K562 (cell line): ENCODE measurements around the gene SETD5. TPM values are rescaled to one million over a fixed set of nuclear protein-coding genes. Genes with fewer than 3 reads are reported as not detected.

Source experiments
- ATAC-seq: fragments of 200-7000 bp; cut with Tn5 transposase; 3 replicates; pipeline ENCODE4 v1.9.1; 2020; ENCODE audit warnings: moderate library complexity
- BruUV-seq: library from RNA; stranded (reverse); fragments of 400-500 nt; replicated peaks from 2 replicates; lab custom pipeline; 2021; lab: Mats Ljungman, UMichigan
- CTCF ChIA-PET: fragments of 300-600 bp; formaldehyde crosslinking; extraction: SDS; loops from one replicate; lab custom pipeline; 2021; ENCODE audit warnings: low intra/inter-chr PET ratio; lab: Yijun Ruan, JAX
- POLR2A ChIA-PET: fragments of 300-600, 350-650 bp; sonication (Branson Sonifier 250); formaldehyde crosslinking; extraction: SDS; loops from one replicate; lab custom pipeline; 2021; ENCODE audit warnings: antibody characterized with exemption, inconsistent platforms; lab: Yijun Ruan, JAX
- DNase-seq, 4 experiments: peaks; one replicate each; pipeline versions ENCODE4 v3.0.0 to v3.0.0-alpha.2; 2011 to 2018; ENCODE audit warnings: low spot score in 3 of 4, mixed read lengths in 3 of 4; ENCODE audit errors: extremely low read depth in 1 of 4
- FAIRE-seq: peaks from 2 replicates; lab custom pipeline; 2011; peaks lifted over from hg19 to GRCh38; lab: Jason Lieb, UNC
- H2AFZ ChIP-seq: 2 replicates; pipeline ENCODE4 v1.6.0; 2011; ENCODE audit warnings: low read depth, low read length, control low read depth, inconsistent platforms
- H3K27ac ChIP-seq: fragments of 200-600 bp; 3 replicates; pipeline ENCODE4 v1.8.0; 2011; ENCODE audit warnings: low read depth, mild to moderate bottlenecking, control low read depth, inconsistent platforms, low read length, moderate library complexity, mixed read lengths; ENCODE audit errors: extremely low read depth
- H3K27me3 ChIP-seq, 2 experiments: fragments of 300-600 bp in 1 of 2; 2 replicates in 1 of 2; 3 replicates in 1 of 2; pipeline versions ENCODE4 v1.6.0 to v1.8.0; 2011; ENCODE audit warnings: inconsistent platforms in 2 of 2, low read length in 2 of 2, mild to moderate bottlenecking in 1 of 2, mixed read lengths in 1 of 2, moderate library complexity in 1 of 2; ENCODE audit not compliant: control insufficient read depth in 2 of 2, insufficient read depth in 2 of 2
- H3K36me3 ChIP-seq: fragments of 300-600 bp; 3 replicates; pipeline ENCODE4 v1.8.0; 2011; ENCODE audit warnings: mild to moderate bottlenecking, low read length, inconsistent platforms; ENCODE audit not compliant: control insufficient read depth, insufficient read depth
- H3K4me1 ChIP-seq, 2 experiments: fragments of 200-600 bp in 1 of 2; replicated peaks in 1 of 2; 2 replicates in 1 of 2; 3 replicates in 1 of 2; pipeline versions ENCODE4 v1.5.1 to v1.8.0; 2011; ENCODE audit warnings: inconsistent platforms in 2 of 2, low read length in 2 of 2, mild to moderate bottlenecking in 1 of 2, mixed read lengths in 1 of 2, moderate library complexity in 1 of 2; ENCODE audit not compliant: control insufficient read depth in 2 of 2, insufficient read depth in 2 of 2
- H3K4me2 ChIP-seq: 2 replicates; pipeline ENCODE4 v1.6.1; 2011; ENCODE audit warnings: low read length, control low read depth, inconsistent platforms, mixed read lengths; ENCODE audit not compliant: insufficient read depth
- H3K4me3 ChIP-seq: fragments of 200-600 bp; sonication (generic), shearing (Covaris generic); 2 replicates; pipeline ENCODE4 v1.5.1; 2016; ENCODE audit warnings: control low read depth, inconsistent platforms
- H3K79me2 ChIP-seq: fragments of 200-600 bp; 3 replicates; pipeline ENCODE4 v1.8.0; 2011; ENCODE audit warnings: low read length, inconsistent platforms; ENCODE audit not compliant: control insufficient read depth, insufficient read depth
- H3K9ac ChIP-seq, 2 experiments: 2 replicates each; pipeline versions ENCODE4 v1.6.0 to v1.6.1; 2011; ENCODE audit warnings: low read depth in 2 of 2, low read length in 2 of 2, control low read depth in 1 of 2, inconsistent platforms in 1 of 2, mild to moderate bottlenecking in 1 of 2, mixed read lengths in 1 of 2; ENCODE audit not compliant: insufficient read depth in 1 of 2
- H3K9me1 ChIP-seq: one replicate; pipeline ENCODE4 v1.6.0; 2011; ENCODE audit warnings: inconsistent platforms, mild to moderate bottlenecking, low read length, moderate library complexity; ENCODE audit not compliant: control insufficient read depth, insufficient read depth
- H3K9me3 ChIP-seq: replicated peaks from 2 replicates; pipeline ENCODE4 v1.5.1; 2011; ENCODE audit warnings: low read depth, low read length, inconsistent platforms; ENCODE audit not compliant: control insufficient read depth, insufficient read depth
- H4K20me1 ChIP-seq: replicated peaks from 2 replicates; pipeline ENCODE4 v1.6.1; 2011; ENCODE audit warnings: low read length, inconsistent platforms, mixed read lengths; ENCODE audit not compliant: control insufficient read depth, insufficient read depth
- ARID3A ChIP-seq: IDR thresholded peaks from 2 replicates; pipeline ENCODE4 v1.6.1; 2012; ENCODE audit warnings: low read depth, low read length, improper control_type of control experiment, borderline replicate concordance
- CTCF ChIP-seq, 3 experiments: IDR thresholded peaks in 2 of 3; conservative IDR thresholded peaks in 1 of 3; 2 replicates each; pipeline ENCODE4 v1.5.1; 2011 to 2012; ENCODE audit warnings: low read length in 3 of 3, mild to moderate bottlenecking in 3 of 3, control low read depth in 2 of 3, improper control_type of control experiment in 1 of 3, inconsistent platforms in 1 of 3, low read depth in 1 of 3, mixed read lengths in 1 of 3, moderate library complexity in 1 of 3; ENCODE audit not compliant: insufficient read depth in 2 of 3
- DMBX1 ChIP-seq: fragments of 250-450 bp; sonication (Bioruptor Pico); IDR thresholded peaks from 2 replicates; pipeline ENCODE4 v1.8.0; 2022; ENCODE audit warnings: inconsistent platforms, mild to moderate bottlenecking, moderate library complexity, borderline replicate concordance
- GMEB1 ChIP-seq: fragments of 250-450 bp; sonication (Bioruptor Pico); IDR thresholded peaks from 2 replicates; pipeline ENCODE4 v1.4.0; 2020; ENCODE audit warnings: mild to moderate bottlenecking
- HOMEZ ChIP-seq: fragments of 250-450 bp; sonication (Bioruptor Pico); IDR thresholded peaks from 2 replicates; pipeline ENCODE4 v1.4.0; 2020; ENCODE audit warnings: mild to moderate bottlenecking, moderate library complexity
- NONO ChIP-seq, 2 experiments: fragments of 200-400 bp in 1 of 2; fragments of 450-650 bp in 1 of 2; formaldehyde crosslinking in 1 of 2; IDR thresholded peaks; 2 replicates each; pipeline ENCODE4 v1.6.1; 2017; ENCODE audit warnings: low read depth in 2 of 2, mild to moderate bottlenecking in 2 of 2, moderate library complexity in 2 of 2, low read length in 1 of 2
- RHOXF2B ChIP-seq: fragments of 250-450 bp; sonication (Bioruptor Pico); conservative IDR thresholded peaks from 2 replicates; pipeline ENCODE4 v1.5.1; 2021
- SFPQ ChIP-seq: fragments of 200-400 bp; formaldehyde crosslinking; IDR thresholded peaks from 2 replicates; pipeline ENCODE4 v1.6.1; 2017; ENCODE audit warnings: mild to moderate bottlenecking, low read depth, low read length, moderate library complexity
- SP2 ChIP-seq: IDR thresholded peaks from 2 replicates; pipeline ENCODE4 v1.6.1; 2011; ENCODE audit warnings: mild to moderate bottlenecking, low read depth, low read length, moderate library complexity; ENCODE audit not compliant: poor library complexity, severe bottlenecking; ENCODE audit errors: extremely low read depth
- TAF7 ChIP-seq: fragments of 450-650 bp; IDR thresholded peaks from 2 replicates; pipeline ENCODE4 v1.6.1; 2016; ENCODE audit warnings: missing genetic modification characterization, missing compliant biosample characterization
- TSC22D4 ChIP-seq: fragments of 450-650 bp; IDR thresholded peaks from 2 replicates; pipeline ENCODE4 v1.6.1; 2016; ENCODE audit warnings: missing genetic modification characterization, missing biosample characterization, control low read depth
- ZNF174 ChIP-seq: fragments of 250-450 bp; sonication (Bioruptor Pico); IDR thresholded peaks from 2 replicates; pipeline ENCODE4 v1.4.0; 2020; ENCODE audit warnings: mild to moderate bottlenecking
- ZSCAN32 ChIP-seq: fragments of 450-650 bp; formaldehyde crosslinking; IDR thresholded peaks from 2 replicates; pipeline ENCODE4 v1.4.0; 2020; ENCODE audit warnings: mild to moderate bottlenecking, moderate library complexity
- WGBS: fragments of 100-300 bp; shearing (Covaris generic); methylation state at CpG from one replicate; pipeline ENCODE4 v1.1.6; 2016; ENCODE audit warnings: low coverage, mixed read lengths; ENCODE audit not compliant: insufficient coverage; ENCODE audit errors: missing lambda C conversion rate; 5-methylcytosine and 5-hydroxymethylcytosine counted together
- in situ Hi-C: fragments of 300-500 bp; cut with MboI; formaldehyde crosslinking; loops from 4 replicates; pipeline ENCODE4 v1.15.0; 2018; ENCODE audit warnings: inconsistent platforms, mixed read lengths
- intact Hi-C: fragments of 100-400 bp; cut with micrococcal nuclease; formaldehyde crosslinking; loops from 2 replicates; pipeline ENCODE4 v1.14.2; 2022
- polyA plus RNA-seq, 8 experiments: library from polyadenylated mRNA; depleted of rRNA in 4 of 8; stranded (reverse) in 5 of 8; unstranded in 3 of 8; fragments of >200 nt; fragmentation: Nextera tagmentation in 2 of 8; fragmentation: Illumina TruSeq in 1 of 8; extraction: Ambion mirVana in 2 of 8; extraction: Trizol in 1 of 8; gene quantifications; 2 replicates each; pipeline versions ENCODE4 v1.2.1 to v1.2.3, GENCODE V29; 2011 to 2014; ENCODE audit warnings: inconsistent platforms in 1 of 8, missing spikeins in 1 of 8
- total RNA-seq, 7 experiments: library from RNA; depleted of rRNA in 6 of 7; stranded (reverse); fragments of >200 nt in 6 of 7; fragmentation: Illumina TruSeq in 2 of 7; extraction: Trizol in 2 of 7; gene quantifications; 2 replicates each; pipeline versions ENCODE4 v1.2.1 to v1.2.3, GENCODE V29; 2011 to 2021; ENCODE audit warnings: low replicate concordance in 1 of 7

SETD5 gene
- total and polyA plus RNA-seq, 9 of the 15 experiments (the other 6 are each of a cell fraction or from before 2014, with no cell fraction given), result 20.8 to 135 (median 87.2) TPM

GRCh38 chr3:9491506-9491905 is 94.1 kb downstream of the SETD5 start:
- H3K9ac ChIP-seq, result no peak overlapping the region
- no peak overlapping the region for H3K27ac ChIP-seq
- no peaks in the 10 kb centered on the region for H4K20me1 ChIP-seq
- intact Hi-C loops (no loop called here), in situ Hi-C loops (loop anchor here (10.0 kb wide), 1 partner anchor 517 kb away; no protein-coding TSS in a partner anchor)
- H3K4me2 ChIP-seq, result no peak overlapping the region
- FAIRE-seq, result no peak
- BruUV-seq, result no TSS peak
- no peak overlapping the region for H3K4me3 ChIP-seq
- H2AFZ ChIP-seq, result no peak overlapping the region
- ChIA-PET CTCF (no interaction called here), POLR2A (interaction anchor here (0.6 to 1.3 kb wide), 4 partner anchors 10 to 702 kb away, joined by 3 to 5 read pairs (median 4); no protein-coding TSS in a partner anchor)
- H3K36me3 ChIP-seq, result no peaks in the 10 kb centered on the region; the same call in 2 of the 3 replicates
- no peaks in the 10 kb centered on the region for H3K4me1 ChIP-seq
- no peaks in the 10 kb centered on the region for H3K9me3 ChIP-seq
- no peak for DNase-seq
- no peaks in the 10 kb centered on the region for H3K79me2 ChIP-seq
- no peaks in the 10 kb centered on the region for H3K9me1 ChIP-seq
- no peaks in the 10 kb centered on the region; a peak in 2 of 5 replicates for H3K27me3 ChIP-seq
- WGBS, result 37% methylated on average over 3 of the region's 3 CpGs
- no peak for ATAC-seq
- TF ChIP-seq SP2 (no peak), TAF7 (tag) (no peak), DMBX1 (CRISPR knock-in tag) (no peak), RHOXF2B (CRISPR knock-in tag) (no peak), HOMEZ (CRISPR knock-in tag) (no peak), CTCF (IDR thresholded peaks at IDR 0.05 in 2 of 3, conservative IDR thresholded peaks at IDR 0.05 in 1 of 3; ENCODE audit: insufficient read depth in 2 of 3, low read depth in 1 of 3, low read length in 3 of 3) (no peak), NONO (IDR thresholded peaks at IDR 0.05; ENCODE audit: low read depth in 2 of 2, low read length in 1 of 2) (no peak), SFPQ (no peak), ARID3A (no peak), ZNF174 (CRISPR knock-in tag) (no peak), GMEB1 (no peak), ZSCAN32 (CRISPR knock-in tag) (no peak), TSC22D4 (tag) (no peak)
